HEK293 (cell line): ENCODE data around the gene PET100.

Source experiments
- BCL6B ChIP-seq: fragments of 450-650 bp; formaldehyde crosslinking; IDR thresholded peaks from 2 replicates; pipeline ENCODE4 v1.5.1; 2017; ENCODE audit warnings: missing biosample characterization, missing genetic modification characterization
- GLIS1 ChIP-seq: fragments of 450-650 bp; formaldehyde crosslinking; IDR thresholded peaks from 2 replicates; pipeline ENCODE4 v1.5.1; 2016; ENCODE audit warnings: missing biosample characterization, missing genetic modification characterization
- HOXC10 ChIP-seq: sonication (generic); formaldehyde crosslinking; IDR thresholded peaks from 2 replicates; pipeline ENCODE4 v1.8.1; 2023; ENCODE audit warnings: mild to moderate bottlenecking, missing genetic modification reagents
- INSM2 ChIP-seq: fragments of 450-650 bp; formaldehyde crosslinking; IDR thresholded peaks from 2 replicates; pipeline ENCODE4 v1.5.1; 2016; ENCODE audit warnings: missing biosample characterization, missing genetic modification characterization
- KLF1 ChIP-seq: fragments of 450-650 bp; formaldehyde crosslinking; IDR thresholded peaks from 2 replicates; pipeline ENCODE4 v1.5.1; 2016; ENCODE audit warnings: missing biosample characterization, missing genetic modification characterization
- MEIS1 ChIP-seq: sonication (generic); formaldehyde crosslinking; IDR thresholded peaks from 2 replicates; pipeline ENCODE4 v1.8.1; 2022; ENCODE audit warnings: missing genetic modification reagents, mild to moderate bottlenecking, borderline replicate concordance
- PRDM4 ChIP-seq: fragments of 450-650 bp; formaldehyde crosslinking; IDR thresholded peaks from 2 replicates; pipeline ENCODE4 v1.5.1; 2017; ENCODE audit warnings: missing biosample characterization, missing genetic modification characterization
- SP7 ChIP-seq: fragments of 450-650 bp; formaldehyde crosslinking; IDR thresholded peaks from 2 replicates; pipeline ENCODE4 v1.5.1; 2016; ENCODE audit warnings: missing biosample characterization, missing genetic modification characterization
- ZFP41 ChIP-seq: fragments of 450-650 bp; formaldehyde crosslinking; IDR thresholded peaks from 2 replicates; pipeline ENCODE4 v1.5.1; 2016; ENCODE audit warnings: missing biosample characterization, missing genetic modification characterization, borderline replicate concordance
- ZNF18 ChIP-seq: fragments of 450-650 bp; formaldehyde crosslinking; IDR thresholded peaks from 2 replicates; pipeline ENCODE4 v1.5.1; 2016; ENCODE audit warnings: missing biosample characterization, missing genetic modification characterization
- ZNF19 ChIP-seq: fragments of 450-650 bp; formaldehyde crosslinking; IDR thresholded peaks from 2 replicates; pipeline ENCODE4; 2016; ENCODE audit warnings: missing biosample characterization, missing genetic modification characterization, low read depth
- ZNF223 ChIP-seq: fragments of 450-650 bp; formaldehyde crosslinking; IDR thresholded peaks from 2 replicates; pipeline ENCODE4 v1.5.1; 2016; ENCODE audit warnings: missing biosample characterization, missing genetic modification characterization
- ZNF48 ChIP-seq: fragments of 450-650 bp; formaldehyde crosslinking; IDR thresholded peaks from 2 replicates; pipeline ENCODE4 v1.5.1; 2016; ENCODE audit warnings: missing biosample characterization, missing genetic modification characterization
- ZNF544 ChIP-seq: fragments of 450-650 bp; formaldehyde crosslinking; IDR thresholded peaks from 2 replicates; pipeline ENCODE4 v1.5.0; 2017; ENCODE audit warnings: missing biosample characterization, missing genetic modification characterization
- ZNF549 ChIP-seq: fragments of 450-650 bp; IDR thresholded peaks from 2 replicates; pipeline ENCODE4 v1.5.1; 2018; ENCODE audit warnings: missing biosample characterization, missing genetic modification characterization, mild to moderate bottlenecking, inconsistent platforms, moderate library complexity
- ZNF585B ChIP-seq: fragments of 450-650 bp; formaldehyde crosslinking; IDR thresholded peaks from 2 replicates; pipeline ENCODE4 v1.5.1; 2016; ENCODE audit warnings: missing biosample characterization, missing genetic modification characterization
- ZNF596 ChIP-seq: fragments of 450-650 bp; IDR thresholded peaks from 2 replicates; pipeline ENCODE4 v1.5.0; 2018; ENCODE audit warnings: missing biosample characterization, mild to moderate bottlenecking, missing genetic modification characterization, moderate library complexity
- ZNF623 ChIP-seq: fragments of 450-650 bp; formaldehyde crosslinking; IDR thresholded peaks from 2 replicates; pipeline ENCODE4 v1.5.1; 2016; ENCODE audit warnings: missing biosample characterization, missing genetic modification characterization
- ZNF629 ChIP-seq: fragments of 450-650 bp; formaldehyde crosslinking; IDR thresholded peaks from 2 replicates; pipeline ENCODE4 v1.5.1; 2017; ENCODE audit warnings: missing biosample characterization, missing genetic modification characterization
- ZNF654 ChIP-seq: fragments of 450-650 bp; formaldehyde crosslinking; IDR thresholded peaks from 2 replicates; pipeline ENCODE4 v1.5.1; 2016; ENCODE audit warnings: low read depth, missing biosample characterization, missing genetic modification characterization
- ZNF704 ChIP-seq: fragments of 450-650 bp; formaldehyde crosslinking; IDR thresholded peaks from 2 replicates; pipeline ENCODE4 v1.5.1; 2016; ENCODE audit warnings: missing biosample characterization, missing genetic modification characterization
- ZNF76 ChIP-seq: fragments of 450-650 bp; formaldehyde crosslinking; IDR thresholded peaks from 2 replicates; pipeline ENCODE4; 2016; ENCODE audit warnings: low read depth, missing biosample characterization, missing genetic modification characterization, borderline replicate concordance
- ZSCAN23 ChIP-seq: fragments of 450-650 bp; formaldehyde crosslinking; IDR thresholded peaks from 2 replicates; pipeline ENCODE4 v1.5.1; 2016; ENCODE audit warnings: missing biosample characterization, missing genetic modification characterization
- TF ChIP-seq, protein P1 (sequence below): fragments of 450-650 bp; formaldehyde crosslinking; IDR thresholded peaks from 2 replicates; pipeline ENCODE4 v1.5.1; 2016; ENCODE audit warnings: missing biosample characterization, missing genetic modification characterization
- TF ChIP-seq, protein P2 (sequence below): fragments of 450-650 bp; formaldehyde crosslinking; IDR thresholded peaks from 2 replicates; pipeline ENCODE4 v1.5.1; 2016; ENCODE audit warnings: missing biosample characterization, missing genetic modification characterization
- TF ChIP-seq, protein P3 (sequence below): fragments of 450-650 bp; formaldehyde crosslinking; IDR thresholded peaks from 2 replicates; pipeline ENCODE4 v1.5.0; 2017; ENCODE audit warnings: missing biosample characterization, missing genetic modification characterization, borderline replicate concordance

Gene PET100

GRCh38 chr19:7602240-7602934, 27.2 kb upstream of the PET100 start (continued):
- TF ChIP-seq ZNF223 (tag by site-specific recombination) (no peak), ZNF76 (tag by site-specific recombination) (peak; percentile 31; the same call in 1 of the 2 replicates), ZNF623 (no peak), BCL6B (tag by site-specific recombination) (no peak), ZNF549 (no peak), ZSCAN23 (no peak), KLF1 (tag by site-specific recombination) (peak; percentile 53), ZNF596 (tag by site-specific recombination) (no peak), ZNF19 (no peak), SP7 (tag by site-specific recombination) (no peak), HOXC10 (no peak), INSM2 (tag by site-specific recombination) (no peak), ZNF654 (tag by site-specific recombination) (no peak), ZNF704 (no peak), ZNF585B (tag by site-specific recombination) (no peak), MEIS1 (CRISPR knock-in tag) (no peak), GLIS1 (tag by site-specific recombination) (no peak), ZNF544 (tag by site-specific recombination) (no peak), PRDM4 (0 out of 2 replicates have a peak, but pooled peaks have one; percentile 13), ZNF48 (no peak), ZFP41 (tag by site-specific recombination) (no peak), ZNF629 (no peak), ZNF18 (tag by site-specific recombination) (no peak)
- TF ChIP-seq, protein P1, sequence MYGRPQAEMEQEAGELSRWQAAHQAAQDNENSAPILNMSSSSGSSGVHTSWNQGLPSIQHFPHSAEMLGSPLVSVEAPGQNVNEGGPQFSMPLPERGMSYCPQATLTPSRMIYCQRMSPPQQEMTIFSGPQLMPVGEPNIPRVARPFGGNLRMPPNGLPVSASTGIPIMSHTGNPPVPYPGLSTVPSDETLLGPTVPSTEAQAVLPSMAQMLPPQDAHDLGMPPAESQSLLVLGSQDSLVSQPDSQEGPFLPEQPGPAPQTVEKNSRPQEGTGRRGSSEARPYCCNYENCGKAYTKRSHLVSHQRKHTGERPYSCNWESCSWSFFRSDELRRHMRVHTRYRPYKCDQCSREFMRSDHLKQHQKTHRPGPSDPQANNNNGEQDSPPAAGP = no peak
- TF ChIP-seq, protein P2, sequence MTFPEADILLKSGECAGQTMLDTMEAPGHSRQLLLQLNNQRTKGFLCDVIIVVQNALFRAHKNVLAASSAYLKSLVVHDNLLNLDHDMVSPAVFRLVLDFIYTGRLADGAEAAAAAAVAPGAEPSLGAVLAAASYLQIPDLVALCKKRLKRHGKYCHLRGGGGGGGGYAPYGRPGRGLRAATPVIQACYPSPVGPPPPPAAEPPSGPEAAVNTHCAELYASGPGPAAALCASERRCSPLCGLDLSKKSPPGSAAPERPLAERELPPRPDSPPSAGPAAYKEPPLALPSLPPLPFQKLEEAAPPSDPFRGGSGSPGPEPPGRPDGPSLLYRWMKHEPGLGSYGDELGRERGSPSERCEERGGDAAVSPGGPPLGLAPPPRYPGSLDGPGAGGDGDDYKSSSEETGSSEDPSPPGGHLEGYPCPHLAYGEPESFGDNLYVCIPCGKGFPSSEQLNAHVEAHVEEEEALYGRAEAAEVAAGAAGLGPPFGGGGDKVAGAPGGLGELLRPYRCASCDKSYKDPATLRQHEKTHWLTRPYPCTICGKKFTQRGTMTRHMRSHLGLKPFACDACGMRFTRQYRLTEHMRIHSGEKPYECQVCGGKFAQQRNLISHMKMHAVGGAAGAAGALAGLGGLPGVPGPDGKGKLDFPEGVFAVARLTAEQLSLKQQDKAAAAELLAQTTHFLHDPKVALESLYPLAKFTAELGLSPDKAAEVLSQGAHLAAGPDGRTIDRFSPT (tag by site-specific recombination) = no peak
- TF ChIP-seq, protein P3, sequence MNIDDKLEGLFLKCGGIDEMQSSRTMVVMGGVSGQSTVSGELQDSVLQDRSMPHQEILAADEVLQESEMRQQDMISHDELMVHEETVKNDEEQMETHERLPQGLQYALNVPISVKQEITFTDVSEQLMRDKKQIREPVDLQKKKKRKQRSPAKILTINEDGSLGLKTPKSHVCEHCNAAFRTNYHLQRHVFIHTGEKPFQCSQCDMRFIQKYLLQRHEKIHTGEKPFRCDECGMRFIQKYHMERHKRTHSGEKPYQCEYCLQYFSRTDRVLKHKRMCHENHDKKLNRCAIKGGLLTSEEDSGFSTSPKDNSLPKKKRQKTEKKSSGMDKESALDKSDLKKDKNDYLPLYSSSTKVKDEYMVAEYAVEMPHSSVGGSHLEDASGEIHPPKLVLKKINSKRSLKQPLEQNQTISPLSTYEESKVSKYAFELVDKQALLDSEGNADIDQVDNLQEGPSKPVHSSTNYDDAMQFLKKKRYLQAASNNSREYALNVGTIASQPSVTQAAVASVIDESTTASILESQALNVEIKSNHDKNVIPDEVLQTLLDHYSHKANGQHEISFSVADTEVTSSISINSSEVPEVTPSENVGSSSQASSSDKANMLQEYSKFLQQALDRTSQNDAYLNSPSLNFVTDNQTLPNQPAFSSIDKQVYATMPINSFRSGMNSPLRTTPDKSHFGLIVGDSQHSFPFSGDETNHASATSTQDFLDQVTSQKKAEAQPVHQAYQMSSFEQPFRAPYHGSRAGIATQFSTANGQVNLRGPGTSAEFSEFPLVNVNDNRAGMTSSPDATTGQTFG (tag by site-specific recombination) = no peak
